Ovary (tissue), 3 donors: ENCODE measurements around the gene RASAL2.

ENCODE experiments used
- EP300 ChIP-seq: sonication (generic); formaldehyde crosslinking; IDR thresholded peaks from one replicate; pipeline ENCODE4 v1.6.1; 2017; ENCODE audit warnings: antibody characterized with exemption
- TF ChIP-seq, protein P1 (sequence below), 3 donors: fragments of 450-650 bp in 2 of 3; fragments of 200-600 bp in 1 of 3; IDR thresholded peaks; one replicate each; pipeline versions ENCODE4 v1.5.1 to v1.8.0; 2016 to 2022; ENCODE audit warnings: antibody characterized with exemption in 3 of 3, mild to moderate bottlenecking in 1 of 3
- donor health status: DM: no; HTN: no; CAD: no.

- TF ChIP-seq EP300 = no peak
- TF ChIP-seq, protein P1, sequence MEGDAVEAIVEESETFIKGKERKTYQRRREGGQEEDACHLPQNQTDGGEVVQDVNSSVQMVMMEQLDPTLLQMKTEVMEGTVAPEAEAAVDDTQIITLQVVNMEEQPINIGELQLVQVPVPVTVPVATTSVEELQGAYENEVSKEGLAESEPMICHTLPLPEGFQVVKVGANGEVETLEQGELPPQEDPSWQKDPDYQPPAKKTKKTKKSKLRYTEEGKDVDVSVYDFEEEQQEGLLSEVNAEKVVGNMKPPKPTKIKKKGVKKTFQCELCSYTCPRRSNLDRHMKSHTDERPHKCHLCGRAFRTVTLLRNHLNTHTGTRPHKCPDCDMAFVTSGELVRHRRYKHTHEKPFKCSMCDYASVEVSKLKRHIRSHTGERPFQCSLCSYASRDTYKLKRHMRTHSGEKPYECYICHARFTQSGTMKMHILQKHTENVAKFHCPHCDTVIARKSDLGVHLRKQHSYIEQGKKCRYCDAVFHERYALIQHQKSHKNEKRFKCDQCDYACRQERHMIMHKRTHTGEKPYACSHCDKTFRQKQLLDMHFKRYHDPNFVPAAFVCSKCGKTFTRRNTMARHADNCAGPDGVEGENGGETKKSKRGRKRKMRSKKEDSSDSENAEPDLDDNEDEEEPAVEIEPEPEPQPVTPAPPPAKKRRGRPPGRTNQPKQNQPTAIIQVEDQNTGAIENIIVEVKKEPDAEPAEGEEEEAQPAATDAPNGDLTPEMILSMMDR (IDR thresholded peaks at IDR 0.05) = no peak
Observed at GRCh38 chr1:178223289-178223688, 129.4 kb downstream of the RASAL2 start.
